EH (cell line): ENCODE results near the gene GLT1D1.
"Not testable (repeated sequence)": the region's sequence is repeated elsewhere in the genome, so short reads cannot be mapped to it uniquely, and the experiment has no call there.

Experiments used
- DNase-seq: peaks from one replicate; pipeline ENCODE4 v3.0.0-alpha.2; 2015; ENCODE audit warnings: low read depth

GLT1D1 gene

GRCh38 chr12:128852885-128853599 lies at the start of gene GLT1D1:
Gene GLT1D1, plus strand, starts transcription at chr12:128853478. Its CDS starts 104 bp downstream, at chr12:128853582.
- DNase-seq, result no peak

GRCh38 chr12:128803788-128804187 lies 49.5 kb upstream of the GLT1D1 start:
- DNase-seq, result no peak

GRCh38 chr12:128804762-128805161 lies 48.5 kb upstream of the GLT1D1 start:
- DNase-seq, result no peak

GRCh38 chr12:128805406-128805805 lies 47.9 kb upstream of the GLT1D1 start:
- DNase-seq, result not testable (repeated sequence)

GRCh38 chr12:128806573-128806972 lies 46.7 kb upstream of the GLT1D1 start:
- no peak for DNase-seq

GRCh38 chr12:128807161-128807724 lies 46.0 kb upstream of the GLT1D1 start:
- DNase-seq, result no peak

GRCh38 chr12:128808651-128809050 lies 44.6 kb upstream of the GLT1D1 start:
- DNase-seq, result no peak

GRCh38 chr12:128810182-128811127 lies 42.8 kb upstream of the GLT1D1 start:
- peak; percentile 39 for DNase-seq

- DNase-seq, result no peak
Observed at GRCh38 chr12:128811806-128812205, 41.5 kb upstream of the GLT1D1 start.

GRCh38 chr12:128813392-128813791 lies 39.9 kb upstream of the GLT1D1 start:
- DNase-seq, result peak; percentile 43

- peak; percentile 29 for DNase-seq
Observed at GRCh38 chr12:128813883-128814282, 39.4 kb upstream of the GLT1D1 start.

- DNase-seq, result no peak
Observed at GRCh38 chr12:128814411-128815261, 38.6 kb upstream of the GLT1D1 start.

GRCh38 chr12:128815779-128816642 lies 37.3 kb upstream of the GLT1D1 start:
- DNase-seq, result no peak

- no peak for DNase-seq
Observed at GRCh38 chr12:128816643-128816920, 36.7 kb upstream of the GLT1D1 start.

- DNase-seq, result peak; percentile 61
Observed at GRCh38 chr12:128817111-128818015, 35.9 kb upstream of the GLT1D1 start.

- peak; percentile 45 for DNase-seq
Observed at GRCh38 chr12:128818065-128819022, 34.9 kb upstream of the GLT1D1 start.

GRCh38 chr12:128819293-128820144 lies 33.8 kb upstream of the GLT1D1 start:
- no peak for DNase-seq

GRCh38 chr12:128820253-128820652 lies 33.0 kb upstream of the GLT1D1 start:
- DNase-seq, result no peak
